MM.1S (cell line): ENCODE measurements around the gene CHAF1A.

ENCODE experiments used
- DNase-seq: peaks from one replicate; pipeline ENCODE4 v3.0.0-alpha.2; 2015
- H2AFZ ChIP-seq: fragments of 300-600 bp; sonication (generic); 2 replicates; pipeline ENCODE4 v1.6.0; 2016; ENCODE audit warnings: antibody characterized with exemption, low read length
- H3F3A ChIP-seq: fragments of 300-600 bp; sonication (generic); 2 replicates; pipeline ENCODE4 v1.6.1; 2016; ENCODE audit warnings: mild to moderate bottlenecking, antibody characterized with exemption, low read length, moderate library complexity, mixed read lengths; ENCODE audit not compliant: insufficient read depth
- H3K27ac ChIP-seq: fragments of 300-600 bp; sonication (generic); 2 replicates; pipeline ENCODE4 v1.5.1; 2016; ENCODE audit warnings: mild to moderate bottlenecking, low read length
- H3K27me3 ChIP-seq: fragments of 300-600 bp; sonication (generic); replicated peaks from 2 replicates; pipeline ENCODE4 v1.6.0; 2016; ENCODE audit warnings: low read length; ENCODE audit not compliant: insufficient read depth
- H3K36me3 ChIP-seq: fragments of 300-600 bp; sonication (generic); replicated peaks from 2 replicates; pipeline ENCODE4 v1.6.1; 2016; ENCODE audit warnings: mild to moderate bottlenecking, low read length, mixed read lengths; ENCODE audit not compliant: insufficient read depth
- H3K4me1 ChIP-seq: fragments of 300-600 bp; sonication (generic); 2 replicates; pipeline ENCODE4 v1.6.1; 2016; ENCODE audit warnings: low read length, mixed read lengths
- H3K4me2 ChIP-seq: fragments of 300-600 bp; sonication (generic); 2 replicates; pipeline ENCODE4 v1.6.0; 2016; ENCODE audit warnings: low read depth, low read length
- H3K4me3 ChIP-seq: fragments of 300-600 bp; sonication (generic); 2 replicates; pipeline ENCODE4 v1.5.1; 2016; ENCODE audit warnings: low read length, mixed read lengths
- H3K79me2 ChIP-seq: fragments of 300-600 bp; sonication (generic); 2 replicates; pipeline ENCODE4 v1.6.1; 2016; ENCODE audit warnings: mixed run types, low read length, mixed read lengths
- H3K9ac ChIP-seq: fragments of 300-600 bp; sonication (generic); 2 replicates; pipeline ENCODE4 v1.6.1; 2016; ENCODE audit warnings: low read length, mixed read lengths
- H3K9me2 ChIP-seq: fragments of 300-600 bp; sonication (generic); replicated peaks from 2 replicates; pipeline ENCODE4 v1.6.1; 2016; ENCODE audit warnings: mild to moderate bottlenecking, low read length, mixed read lengths; ENCODE audit not compliant: insufficient read depth
- H3K9me3 ChIP-seq: fragments of 300-600 bp; sonication (generic); replicated peaks from 2 replicates; pipeline ENCODE4 v1.6.1; 2016; ENCODE audit warnings: mild to moderate bottlenecking, low read length, mixed read lengths; ENCODE audit not compliant: insufficient read depth
- H4K20me1 ChIP-seq: fragments of 300-600 bp; sonication (generic); 2 replicates; pipeline ENCODE4 v1.6.1; 2016; ENCODE audit warnings: mild to moderate bottlenecking, low read length, moderate library complexity, mixed read lengths; ENCODE audit not compliant: insufficient read depth
- EZH2 ChIP-seq: fragments of 300-600 bp; sonication (generic); optimal IDR thresholded peaks from 2 replicates; pipeline ENCODE3; 2017; ENCODE audit warnings: low read depth, mild to moderate bottlenecking, antibody characterized with exemption, low read length, mixed read lengths
- EZH2phosphoT487 ChIP-seq: fragments of 300-600 bp; sonication (generic); IDR thresholded peaks from 2 replicates; pipeline ENCODE4 v1.6.1; 2018; ENCODE audit warnings: antibody characterized with exemption, low read length
- TF ChIP-seq, protein P1 (sequence below): fragments of 300-600 bp; sonication (generic); IDR thresholded peaks from 2 replicates; pipeline ENCODE4 v1.5.1; 2016; ENCODE audit warnings: antibody characterized with exemption, low read length, mixed read lengths

CHAF1A gene

DNA sequence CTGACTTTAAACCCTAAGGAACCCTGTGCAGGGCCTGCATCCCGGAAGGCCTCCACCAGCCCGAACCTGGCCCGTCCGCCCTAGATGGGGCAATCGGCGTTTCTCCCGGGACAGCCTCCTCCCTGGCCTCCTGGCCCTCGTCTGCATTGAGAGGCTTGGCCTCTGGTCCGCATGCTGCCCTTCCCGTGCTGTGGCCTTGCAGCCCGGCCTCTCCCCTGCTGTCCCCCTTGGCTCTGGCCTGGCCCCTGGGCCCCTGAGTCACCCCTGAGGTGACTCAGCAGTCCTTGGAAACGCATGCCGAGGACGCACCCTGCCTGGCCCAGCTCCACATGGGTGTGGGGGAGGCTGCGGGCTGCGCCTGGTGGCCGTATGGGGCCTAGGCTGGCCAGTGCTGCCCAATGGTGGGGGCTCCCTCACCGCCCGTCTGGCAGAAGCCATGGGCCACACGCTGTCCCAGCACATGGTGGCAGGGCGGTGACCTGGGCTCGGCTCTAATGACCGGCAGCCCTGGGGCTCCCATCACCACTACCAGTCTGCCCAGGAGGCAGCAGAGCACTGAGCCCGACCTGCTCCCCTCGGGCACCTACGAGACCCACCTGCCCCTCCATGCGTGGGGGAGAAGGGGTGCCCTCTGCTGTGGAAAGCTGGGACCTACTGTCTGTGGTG is 27.8 kb upstream of the CHAF1A start:
- peaks cover 17% of the 10 kb centered on the region for H3K4me1 ChIP-seq
- no peaks in the 10 kb centered on the region for H3K27me3 ChIP-seq
- H3K79me2 ChIP-seq = peaks cover 96% of the 10 kb centered on the region
- H3K4me2 ChIP-seq = no peak overlapping the region
- no peak overlapping the region for H3K27ac ChIP-seq
- no peaks in the 10 kb centered on the region for H3K9me2 ChIP-seq
- H3K9me3 ChIP-seq = no peaks in the 10 kb centered on the region
- H3K9ac ChIP-seq = no peak overlapping the region
- no peaks in the 10 kb centered on the region for H3K36me3 ChIP-seq
- no peak for DNase-seq
- TF ChIP-seq, protein P1, sequence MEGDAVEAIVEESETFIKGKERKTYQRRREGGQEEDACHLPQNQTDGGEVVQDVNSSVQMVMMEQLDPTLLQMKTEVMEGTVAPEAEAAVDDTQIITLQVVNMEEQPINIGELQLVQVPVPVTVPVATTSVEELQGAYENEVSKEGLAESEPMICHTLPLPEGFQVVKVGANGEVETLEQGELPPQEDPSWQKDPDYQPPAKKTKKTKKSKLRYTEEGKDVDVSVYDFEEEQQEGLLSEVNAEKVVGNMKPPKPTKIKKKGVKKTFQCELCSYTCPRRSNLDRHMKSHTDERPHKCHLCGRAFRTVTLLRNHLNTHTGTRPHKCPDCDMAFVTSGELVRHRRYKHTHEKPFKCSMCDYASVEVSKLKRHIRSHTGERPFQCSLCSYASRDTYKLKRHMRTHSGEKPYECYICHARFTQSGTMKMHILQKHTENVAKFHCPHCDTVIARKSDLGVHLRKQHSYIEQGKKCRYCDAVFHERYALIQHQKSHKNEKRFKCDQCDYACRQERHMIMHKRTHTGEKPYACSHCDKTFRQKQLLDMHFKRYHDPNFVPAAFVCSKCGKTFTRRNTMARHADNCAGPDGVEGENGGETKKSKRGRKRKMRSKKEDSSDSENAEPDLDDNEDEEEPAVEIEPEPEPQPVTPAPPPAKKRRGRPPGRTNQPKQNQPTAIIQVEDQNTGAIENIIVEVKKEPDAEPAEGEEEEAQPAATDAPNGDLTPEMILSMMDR = no peak
- TF ChIP-seq EZH2 (no peak), EZH2phosphoT487 (no peak)
- peaks cover 11% of the 10 kb centered on the region for H3F3A ChIP-seq
- H4K20me1 ChIP-seq = peaks cover 12% of the 10 kb centered on the region
- no peak overlapping the region for H2AFZ ChIP-seq
- H3K4me3 ChIP-seq = no peak overlapping the region

DNA sequence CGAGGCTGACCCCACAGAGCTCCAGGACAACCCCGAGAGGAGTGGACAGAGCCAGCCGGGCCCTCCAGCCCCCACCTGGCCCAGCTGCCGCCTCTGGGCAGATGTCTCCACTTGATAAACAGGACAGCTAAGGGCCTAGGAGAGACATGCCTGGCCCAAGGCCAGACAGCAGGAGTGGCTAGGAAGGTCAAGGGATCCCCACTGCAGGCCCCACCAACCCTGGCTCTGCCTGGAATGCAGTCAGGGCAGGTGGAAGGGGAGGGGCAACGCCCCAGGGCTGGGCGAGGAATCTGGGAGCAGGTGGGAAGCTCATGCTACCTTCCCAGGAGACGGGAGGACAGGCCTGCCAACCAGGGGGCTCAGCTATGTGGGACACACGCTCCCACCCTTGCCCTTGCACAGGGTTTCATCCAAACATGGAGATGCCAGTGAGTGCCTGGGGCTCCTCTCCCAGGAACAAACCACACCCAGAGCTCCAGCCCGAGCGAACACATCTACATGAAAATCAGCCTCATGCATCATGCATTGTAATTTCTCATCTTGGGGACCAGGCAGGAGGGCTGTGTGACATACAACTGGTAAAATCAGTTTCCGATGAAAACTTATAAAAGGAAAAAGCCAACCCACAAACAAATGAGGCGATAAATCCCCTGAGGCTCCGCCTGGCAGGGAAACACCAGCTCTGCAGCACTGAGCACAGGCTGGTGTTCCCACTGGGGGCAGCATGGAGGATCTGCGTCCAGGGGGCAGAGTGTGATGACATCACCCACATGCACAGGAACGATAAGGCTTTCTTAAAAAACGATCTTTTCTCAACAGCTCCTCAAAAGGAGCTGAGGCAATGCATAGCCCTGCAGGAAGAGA is 27.0 kb upstream of the CHAF1A start:
- TF ChIP-seq, protein P1 = no peak
- TF ChIP-seq EZH2phosphoT487 (no peak), EZH2 (no peak)
- Histone ChIP-seq H3K79me2 (peaks cover 100% of the 10 kb centered on the region), H3F3A (peaks cover 4% of the 10 kb centered on the region; the same call in 1 of the 2 replicates), H3K9ac (no peak overlapping the region), H3K27me3 (no peaks in the 10 kb centered on the region), H3K9me3 (no peaks in the 10 kb centered on the region), H3K27ac (no peak overlapping the region), H3K4me2 (no peak overlapping the region), H4K20me1 (peaks cover 18% of the 10 kb centered on the region), H3K4me1 (peaks cover 11% of the 10 kb centered on the region), H2AFZ (no peak overlapping the region), H3K36me3 (no peaks in the 10 kb centered on the region), H3K4me3 (no peak overlapping the region), H3K9me2 (no peaks in the 10 kb centered on the region)
- DNase-seq = no peak

DNA sequence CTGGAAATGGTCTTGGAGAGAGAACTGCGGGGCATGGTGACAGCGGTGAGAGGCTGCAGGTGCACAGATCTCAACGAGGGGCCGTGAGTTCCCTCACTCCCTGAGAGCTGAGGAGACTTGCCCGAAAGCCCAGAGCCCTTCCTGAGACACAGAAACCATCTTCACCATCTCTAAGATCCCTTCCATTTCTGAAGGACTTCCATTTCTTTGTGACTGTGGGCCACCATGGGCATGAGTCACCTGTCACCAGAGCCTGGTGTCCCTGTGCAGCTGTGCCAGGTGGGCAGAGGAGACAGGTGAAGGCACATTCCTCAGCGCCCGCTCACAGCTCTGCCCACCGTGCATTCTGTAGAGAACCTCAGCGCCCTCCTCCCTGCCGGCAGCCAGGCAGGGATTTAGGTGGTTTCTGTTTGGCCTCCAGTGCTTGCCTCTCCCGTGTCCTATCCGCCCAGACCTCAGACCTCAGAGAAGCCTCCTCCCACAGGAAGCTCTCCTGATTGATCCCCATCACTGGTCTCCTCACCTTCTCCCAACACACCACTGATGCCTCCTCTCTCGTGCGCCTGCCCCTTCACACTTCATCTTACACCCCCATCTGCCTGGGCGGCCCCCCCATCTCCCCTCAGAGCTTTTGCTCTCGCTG is 26.3 kb upstream of the CHAF1A start:
- H3K4me3 ChIP-seq = no peak overlapping the region
- no peaks in the 10 kb centered on the region for H3K9me3 ChIP-seq
- no peak overlapping the region for H3K9ac ChIP-seq
- peaks cover 100% of the 10 kb centered on the region for H3K79me2 ChIP-seq
- H3K9me2 ChIP-seq = no peaks in the 10 kb centered on the region
- no peak for DNase-seq
- no peaks in the 10 kb centered on the region for H3F3A ChIP-seq
- H3K36me3 ChIP-seq = no peaks in the 10 kb centered on the region
- H3K4me2 ChIP-seq = no peak overlapping the region
- H3K27me3 ChIP-seq = no peaks in the 10 kb centered on the region
- no peak overlapping the region for H3K27ac ChIP-seq
- H4K20me1 ChIP-seq = peaks cover 20% of the 10 kb centered on the region
- TF ChIP-seq EZH2 = no peak
- TF ChIP-seq, protein P1 = no peak
- no peak for TF ChIP-seq EZH2phosphoT487
- H2AFZ ChIP-seq = no peak overlapping the region
- peaks cover 3% of the 10 kb centered on the region; the same call in 1 of the 2 replicates for H3K4me1 ChIP-seq
